ENCODE measurements around the gene MYH16. TPM values are rescaled to one million over a fixed set of nuclear protein-coding genes. Genes with fewer than 3 reads are reported as not detected.
"Not testable (repeated sequence)": the region's sequence is repeated elsewhere in the genome, so short reads cannot be mapped to it uniquely, and the experiment has no call there.

The MYH16 gene
- total RNA-seq, 4 donors from 2014 or later, result not detected

GRCh38 chr7:99267481-99267840 lies 5.2 kb upstream of the MYH16 start:
- no peak overlapping the region for H3K27ac ChIP-seq

GRCh38 chr7:99267841-99268576 lies 4.6 kb upstream of the MYH16 start:
- WGBS, 2 donors (ENCODE audit: low coverage in 1 of 2), result 44 to 76% methylated on average over 6 to 11 of the region's 17 CpGs
- H3K4me3 ChIP-seq, result no peak overlapping the region
- H3K36me3 ChIP-seq, result no peaks in the 10 kb centered on the region
- ATAC-seq, result no peak
- no peak for TF ChIP-seq POLR2A (IDR thresholded peaks at IDR 0.05)
- no peaks in the 10 kb centered on the region for H3K9me3 ChIP-seq
- H3K4me1 ChIP-seq, result no peaks in the 10 kb centered on the region
- no peak overlapping the region for H3K27ac ChIP-seq
- peaks cover 16% of the 10 kb centered on the region for H3K27me3 ChIP-seq

More at GRCh38 chr7:99267481-99267840, 5.2 kb upstream of the MYH16 start:
- Histone ChIP-seq H3K27me3 (peaks cover 16% of the 10 kb centered on the region), H3K4me3 (no peak overlapping the region), H3K4me1 (no peaks in the 10 kb centered on the region), H3K9me3 (no peaks in the 10 kb centered on the region), H3K36me3 (no peaks in the 10 kb centered on the region)
- TF ChIP-seq CTCF (IDR thresholded peaks at IDR 0.05) (no peak), EP300 (IDR thresholded peaks at IDR 0.05) (no peak), POLR2A (IDR thresholded peaks at IDR 0.05) (no peak), POLR2AphosphoS5 (IDR thresholded peaks at IDR 0.05) (no peak)
- ATAC-seq, result no peak
- WGBS, 2 donors (ENCODE audit: low coverage in 1 of 2), result 88% methylated on average over 2 of the region's 5 CpGs; no CpG with 5 or more reads in 1 of the 2 donors

GRCh38 chr7:99268577-99268908 lies 4.1 kb upstream of the MYH16 start:
- no peaks in the 10 kb centered on the region for H3K4me1 ChIP-seq
- WGBS, 2 donors (ENCODE audit: low coverage in 1 of 2), result 73 to 82% methylated on average over 3 to 4 of the region's 4 CpGs
- no peaks in the 10 kb centered on the region for H3K36me3 ChIP-seq
- H3K4me3 ChIP-seq, result no peak overlapping the region
- peaks cover 16% of the 10 kb centered on the region for H3K27me3 ChIP-seq
- no peak overlapping the region for H3K27ac ChIP-seq
- no peak for ATAC-seq
- TF ChIP-seq POLR2AphosphoS5 (IDR thresholded peaks at IDR 0.05) (no peak), POLR2A (IDR thresholded peaks at IDR 0.05) (no peak), EP300 (IDR thresholded peaks at IDR 0.05) (no peak), CTCF (IDR thresholded peaks at IDR 0.05) (no peak)
- no peaks in the 10 kb centered on the region for H3K9me3 ChIP-seq

GRCh38 chr7:99270702-99271101 lies 1.9 kb upstream of the MYH16 start:
- H3K36me3 ChIP-seq, result no peaks in the 10 kb centered on the region
- H3K4me1 ChIP-seq, result no peaks in the 10 kb centered on the region
- no peak for ATAC-seq
- H3K27me3 ChIP-seq, result peaks cover 11% of the 10 kb centered on the region
- H3K27ac ChIP-seq, result no peak overlapping the region
- TF ChIP-seq CTCF (IDR thresholded peaks at IDR 0.05) (no peak), POLR2AphosphoS5 (IDR thresholded peaks at IDR 0.05) (no peak), POLR2A (IDR thresholded peaks at IDR 0.05) (no peak), EP300 (IDR thresholded peaks at IDR 0.05) (no peak)
- WGBS, 2 donors (ENCODE audit: low coverage in 1 of 2), result 48% methylated on average over 14 of the region's 16 CpGs; no CpG with 5 or more reads in 1 of the 2 donors
- H3K4me3 ChIP-seq, result no peak overlapping the region
- no peaks in the 10 kb centered on the region for H3K9me3 ChIP-seq

- H3K9me3 ChIP-seq, H3K27ac ChIP-seq, H3K4me1 ChIP-seq, H3K36me3 ChIP-seq, H3K4me3 ChIP-seq, ATAC-seq: not testable (repeated sequence)
- WGBS, 2 donors (ENCODE audit: low coverage in 1 of 2), result 100% methylated on average over 1 of the region's 1 CpG
- peaks cover 11% of the 10 kb centered on the region for H3K27me3 ChIP-seq
These were observed 922 bp downstream of the MYH16 start for GRCh38 chr7:99273561-99273960.

- H3K4me1 ChIP-seq, H3K36me3 ChIP-seq, ATAC-seq, H3K4me3 ChIP-seq, H3K9me3 ChIP-seq, H3K27ac ChIP-seq: not testable (repeated sequence)
- H3K27me3 ChIP-seq, result peaks cover 11% of the 10 kb centered on the region
- WGBS, 2 donors (ENCODE audit: low coverage in 1 of 2), result 83 to 97% methylated on average over 7 of the region's 7 CpGs
These were observed 2.3 kb downstream of the MYH16 start for GRCh38 chr7:99274908-99275307.

Measured in gastroesophageal sphincter (tissue), 4 donors.